COLO668 (cell line): ENCODE results near the gene ASCC1.

Experiments used
- DNase-seq: peaks from one replicate; lab custom pipeline; 2025; ENCODE audit not compliant: unreplicated experiment; lab: John Stamatoyannopoulos, UW

The ASCC1 gene

GRCh38 chr10:72069751-72070526 lies 146.1 kb downstream of the ASCC1 start:
- no peak for DNase-seq

- no peak for DNase-seq
Observed at GRCh38 chr10:72068901-72069446, 147.1 kb downstream of the ASCC1 start.

GRCh38 chr10:72068126-72068765 lies 147.8 kb downstream of the ASCC1 start:
- no peak for DNase-seq

DNA sequence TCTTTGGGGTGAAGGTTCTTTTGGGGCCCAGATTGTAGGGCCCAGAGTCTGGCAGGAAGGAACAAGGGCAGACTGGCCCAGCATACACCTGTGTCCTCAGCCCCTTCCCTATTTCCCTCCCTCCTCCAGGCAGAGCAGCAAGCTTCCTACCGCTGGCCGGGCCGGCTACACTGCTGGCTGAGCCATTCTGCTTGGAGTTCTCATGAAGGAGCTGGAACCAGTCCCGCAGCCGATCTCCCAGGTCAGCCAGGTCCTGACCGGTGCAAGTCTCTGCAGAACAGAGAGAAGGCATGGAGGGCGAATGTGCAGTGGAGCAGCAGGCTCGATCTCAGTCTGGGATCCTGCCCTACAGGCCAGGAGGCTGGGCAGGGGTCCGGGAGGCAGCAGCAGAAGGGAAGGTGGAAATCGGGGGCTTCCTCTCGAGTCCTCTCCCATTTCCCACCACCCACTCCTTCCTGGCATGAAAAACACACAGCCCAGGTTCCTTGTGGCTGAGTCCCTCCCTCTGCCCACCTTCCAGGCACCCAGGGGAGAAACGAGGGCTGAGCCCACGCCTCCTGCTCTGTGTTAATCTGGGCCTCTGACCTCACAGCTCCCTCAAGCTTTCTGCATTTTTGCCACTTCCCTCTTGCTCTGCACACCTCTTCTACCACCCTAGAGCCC lies 148.5 kb downstream of the ASCC1 start:
- no peak for DNase-seq

DNA sequence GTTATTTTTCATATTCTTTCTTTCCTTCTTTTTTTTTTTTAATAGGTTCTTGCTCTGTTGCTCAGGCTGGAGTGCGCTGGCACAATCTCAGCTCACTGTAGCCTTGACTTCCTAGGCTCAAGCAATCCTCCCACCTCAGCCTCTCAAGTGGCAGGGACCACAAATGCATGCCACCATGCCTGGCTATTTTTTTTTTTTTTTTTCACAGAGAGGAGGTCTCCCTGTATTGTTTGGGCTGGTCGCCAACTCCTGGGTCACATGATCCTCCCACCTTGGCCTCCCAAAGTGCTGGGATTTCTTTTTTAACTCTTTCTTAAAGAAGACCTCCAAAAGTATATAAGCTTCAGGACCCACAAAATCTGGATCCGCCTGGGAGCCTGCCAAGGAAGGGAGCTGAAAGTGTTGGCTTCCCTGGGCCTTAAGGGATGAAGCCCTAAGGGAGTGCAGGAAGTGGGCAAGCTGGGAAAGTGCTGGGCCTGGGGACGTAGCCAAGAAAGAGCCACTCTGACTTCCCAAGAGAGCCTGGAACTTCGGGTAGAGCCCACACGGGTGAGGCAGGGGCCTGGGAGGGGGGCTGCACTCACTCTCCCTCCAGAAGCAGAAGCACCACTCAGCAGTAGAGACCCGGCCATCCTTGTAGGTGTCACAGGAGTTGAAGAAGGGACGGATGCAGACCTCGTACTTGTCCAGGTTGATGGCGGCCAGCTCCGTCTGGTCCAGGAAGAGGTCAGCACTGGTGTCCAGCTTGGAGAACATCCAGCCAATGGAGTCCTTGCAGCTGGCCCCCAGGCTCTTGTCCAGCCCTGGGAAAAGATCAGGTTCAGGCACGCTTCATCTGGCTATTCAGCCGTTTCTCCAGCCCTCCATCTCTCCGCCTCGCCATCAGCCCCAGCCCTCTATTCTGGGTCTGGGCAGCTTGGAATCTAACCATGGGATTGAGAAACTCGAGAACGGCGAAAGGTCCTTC lies 149.5 kb downstream of the ASCC1 start:
- DNase-seq: no peak

- no peak for DNase-seq
Observed at GRCh38 chr10:72065439-72066025, 150.5 kb downstream of the ASCC1 start.

DNA sequence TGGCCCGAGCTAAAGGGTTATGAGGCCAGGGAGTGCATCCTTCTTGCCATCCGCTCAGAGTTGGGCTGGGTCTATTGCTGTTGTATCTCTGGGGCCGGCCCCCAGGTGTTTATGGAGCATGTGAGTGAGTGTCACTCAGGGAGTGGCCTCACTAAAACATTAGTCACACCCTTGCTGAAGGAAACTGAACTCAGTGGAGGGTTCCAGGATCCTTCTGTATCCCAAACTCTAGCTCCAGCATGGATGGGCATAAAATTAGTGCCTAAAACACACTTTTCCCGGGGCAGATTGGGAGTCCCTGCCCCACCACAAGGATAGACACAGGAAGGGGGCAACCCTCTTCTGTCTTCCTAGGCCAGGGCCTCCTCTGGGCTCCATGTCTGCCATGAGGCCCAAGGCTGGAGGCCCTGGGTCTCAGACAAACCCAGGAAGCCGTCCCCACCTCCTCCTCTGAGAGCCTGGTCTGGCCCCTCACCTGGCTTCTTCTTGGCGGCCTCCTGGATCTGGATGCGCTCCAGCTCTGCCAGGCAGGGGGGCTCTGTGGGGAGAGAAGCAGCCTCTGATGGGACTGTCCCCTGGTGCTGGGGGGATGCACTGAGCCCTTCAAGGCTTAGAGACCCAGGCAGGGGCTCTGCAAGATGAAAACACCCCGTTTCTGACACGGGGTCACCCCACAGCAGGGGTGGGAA lies 152.2 kb downstream of the ASCC1 start:
- no peak for DNase-seq

DNA sequence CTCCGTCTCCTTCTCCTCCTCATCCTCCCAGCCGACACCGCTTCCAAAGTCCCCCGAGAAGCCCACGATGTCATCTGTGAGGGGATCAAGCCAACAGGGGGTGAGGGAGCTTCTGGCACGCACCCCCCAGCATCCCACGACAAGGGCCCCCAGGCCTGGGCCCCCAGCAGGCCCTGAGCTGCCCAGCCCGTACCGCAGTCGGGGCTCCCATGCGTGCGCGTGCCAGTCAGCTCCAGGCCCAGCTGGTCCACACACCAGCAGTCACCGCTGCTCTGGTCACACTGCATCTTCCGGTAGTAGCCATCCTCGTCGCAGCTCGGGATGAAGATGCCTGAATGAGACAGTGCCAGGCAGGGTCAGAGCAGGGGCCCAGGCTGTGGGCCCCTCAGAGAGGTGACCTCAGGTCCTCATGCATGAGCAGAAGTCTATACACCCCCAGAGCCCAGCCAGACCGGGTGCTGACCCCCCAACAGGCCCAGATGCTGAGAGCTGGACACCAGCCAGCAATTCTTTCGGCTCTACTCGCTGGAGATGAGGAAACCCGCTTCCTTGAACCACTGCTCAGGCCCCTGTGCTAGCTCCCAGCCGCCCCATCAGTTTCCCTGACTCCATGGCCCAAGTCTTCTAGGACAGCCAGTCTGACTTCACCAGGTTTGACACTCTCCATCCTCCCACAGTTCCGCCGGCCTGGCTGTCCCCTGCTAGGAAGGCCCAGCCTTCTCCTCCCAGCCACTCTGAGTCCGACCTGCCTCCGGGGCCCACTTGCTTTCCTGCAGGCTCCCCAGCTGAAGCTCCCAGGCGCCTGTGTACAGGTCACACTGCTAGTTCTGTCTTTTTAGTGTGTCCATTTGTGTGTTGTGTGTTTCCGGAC lies 153.0 kb downstream of the ASCC1 start:
- DNase-seq: no peak

- no peak for DNase-seq
Observed at GRCh38 chr10:72062382-72062781, 153.7 kb downstream of the ASCC1 start.

- no peak for DNase-seq
Observed at GRCh38 chr10:72061930-72062329, 154.1 kb downstream of the ASCC1 start.

- no peak for DNase-seq
Observed at GRCh38 chr10:72061491-72061890, 154.6 kb downstream of the ASCC1 start.

DNA sequence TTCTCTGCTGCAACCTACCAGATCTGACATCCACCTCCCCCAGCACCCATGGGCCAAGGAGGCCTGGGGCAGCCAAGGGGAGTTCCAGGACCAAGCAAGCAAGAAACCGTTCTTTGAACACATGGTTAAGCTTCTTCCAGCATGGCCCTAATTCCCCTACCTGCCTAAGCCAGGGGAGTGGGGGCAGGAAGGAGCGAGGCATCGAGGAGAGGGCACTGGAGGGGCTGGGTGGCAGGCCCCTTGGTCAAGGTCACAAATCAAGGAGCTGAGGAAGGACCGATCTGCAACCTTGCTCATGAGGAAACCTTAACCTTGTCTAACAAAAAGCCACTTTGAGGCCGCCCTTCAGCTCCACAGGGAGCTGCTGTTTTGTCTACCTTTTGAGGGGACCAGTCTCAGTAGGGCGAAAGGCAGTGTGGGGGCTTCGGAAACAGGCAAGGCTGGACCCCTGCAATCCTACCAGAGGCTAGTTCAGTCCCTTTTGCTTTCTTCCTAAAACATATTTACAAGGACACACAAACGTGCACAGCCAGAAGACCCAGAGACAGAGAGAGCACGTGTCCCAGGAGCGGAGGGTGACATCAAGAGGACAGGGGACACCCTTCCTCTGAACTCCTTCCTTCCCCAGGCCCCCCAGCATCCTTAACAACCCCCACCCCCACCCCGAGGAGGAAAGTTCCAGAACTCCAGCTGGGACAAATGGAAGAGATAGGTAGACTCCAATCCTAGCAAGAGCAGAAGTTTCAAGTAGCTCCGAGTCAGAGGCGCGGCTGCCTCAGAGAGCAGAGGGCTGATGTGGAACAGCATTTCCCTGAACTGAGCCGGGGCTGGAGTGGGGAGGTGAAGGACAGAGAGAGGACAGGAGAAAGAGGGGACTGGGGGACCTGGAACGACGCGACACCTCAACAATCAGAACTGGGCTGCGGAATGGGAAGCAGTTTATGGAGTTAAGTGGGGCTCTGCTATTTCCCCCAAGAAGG lies 155.9 kb downstream of the ASCC1 start:
- DNase-seq: no peak

DNA sequence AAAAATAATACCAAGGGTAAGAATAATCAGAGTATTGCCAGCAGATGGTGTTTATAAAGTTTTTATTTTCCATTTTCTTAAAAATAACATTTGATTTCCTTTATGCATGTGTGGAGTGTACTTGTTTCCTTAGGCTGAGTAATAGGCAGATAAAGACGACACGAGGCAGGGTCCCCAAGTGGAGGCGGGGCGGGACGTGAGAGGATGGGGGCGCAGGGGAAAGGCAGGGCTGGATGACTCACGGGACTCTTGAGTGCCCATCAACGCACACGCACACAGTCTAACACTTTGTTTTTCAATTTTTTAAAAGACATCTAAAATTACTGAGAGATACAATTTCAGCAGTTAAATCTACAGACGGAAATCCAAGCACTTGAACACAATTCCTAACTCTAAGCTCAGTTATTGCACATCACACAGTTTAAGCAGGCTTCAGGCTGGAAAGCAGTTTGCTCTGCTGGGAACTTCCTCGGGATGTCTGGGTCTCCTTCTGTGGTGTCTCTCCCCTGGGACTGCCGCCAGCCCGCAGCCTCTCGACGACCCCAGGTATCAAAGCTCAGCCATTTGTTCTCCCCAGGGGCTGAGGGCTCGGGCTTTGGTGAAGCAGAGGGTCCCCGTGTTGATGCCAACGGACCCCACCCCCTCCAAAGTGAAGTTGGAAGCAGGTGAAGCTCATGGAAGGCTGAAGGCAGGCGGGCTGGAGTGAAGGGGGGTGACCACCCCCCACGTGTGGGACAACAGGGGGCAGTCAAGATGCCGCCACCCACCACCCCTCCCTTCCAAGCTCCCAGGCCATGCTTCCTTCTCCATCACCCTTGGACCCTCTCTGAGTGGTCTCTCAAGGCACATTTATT lies 156.9 kb downstream of the ASCC1 start:
- no peak for DNase-seq

DNA sequence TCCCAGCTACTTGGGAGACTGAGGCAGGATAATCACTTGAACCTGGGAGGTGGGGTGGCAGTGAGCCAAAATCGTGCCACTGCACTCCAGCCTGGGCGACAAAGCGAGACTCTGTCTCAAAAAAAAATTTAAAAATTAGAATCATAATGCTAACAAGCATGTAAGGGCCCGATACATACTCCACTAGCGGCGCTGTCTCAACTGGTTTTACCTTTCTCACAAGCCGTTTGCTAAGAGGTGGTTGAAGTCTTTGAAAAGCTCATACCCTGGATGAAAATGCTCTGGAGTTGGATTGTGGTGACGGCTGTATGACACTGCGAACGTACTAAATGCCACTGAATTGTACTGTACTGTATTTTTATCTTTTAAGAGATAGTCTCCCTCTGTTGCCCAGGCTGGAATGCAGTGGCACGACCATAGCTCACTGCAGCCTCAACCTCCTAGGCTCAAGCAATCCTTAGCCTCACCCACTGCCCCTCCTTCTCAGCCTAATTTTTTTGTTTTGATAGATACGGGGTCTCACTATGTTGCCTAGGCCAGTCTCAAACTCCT lies 157.7 kb downstream of the ASCC1 start:
- no peak for DNase-seq

DNA sequence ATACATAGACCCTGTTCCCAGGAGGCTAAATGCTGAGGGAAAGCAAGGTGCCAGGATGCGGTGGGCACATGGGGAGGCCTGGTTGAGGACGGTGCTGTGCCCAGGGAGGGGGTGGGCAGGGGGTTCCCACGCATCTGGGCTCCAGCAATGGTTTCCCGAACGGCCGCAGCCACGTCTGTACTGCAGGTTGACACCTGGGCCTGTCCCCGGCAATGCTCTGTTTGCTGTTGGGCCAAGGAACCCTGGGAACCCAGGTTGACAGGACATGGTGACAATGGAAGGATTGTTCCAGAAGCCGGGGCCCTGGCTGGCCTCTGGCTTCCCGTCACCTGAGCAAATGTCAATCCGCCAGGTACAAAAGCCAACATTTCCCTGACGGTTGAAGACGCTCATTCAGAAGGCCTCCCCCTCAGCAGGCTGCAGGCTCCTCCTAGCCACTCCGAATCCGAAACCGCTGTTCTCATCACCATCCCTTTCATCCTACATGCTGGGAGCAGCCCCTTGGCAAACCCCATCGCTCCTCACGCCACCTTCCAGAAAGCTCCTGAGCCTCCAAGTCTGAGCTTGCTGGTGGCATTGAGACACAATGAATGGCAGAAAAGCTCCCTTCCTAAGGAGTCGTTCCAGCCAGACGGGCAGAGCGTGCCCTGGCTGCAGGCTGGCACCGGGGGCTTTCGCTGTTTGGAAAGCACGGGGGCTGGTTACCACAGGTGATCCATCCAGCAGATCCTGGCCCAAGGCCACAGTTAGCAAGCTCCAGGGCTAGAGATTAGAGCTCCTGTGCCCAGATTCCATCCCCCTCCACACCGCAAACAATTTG lies 158.9 kb downstream of the ASCC1 start:
- no peak for DNase-seq

- no peak for DNase-seq
Observed at GRCh38 chr10:72056113-72056512, 160.0 kb downstream of the ASCC1 start.
